Lower leg skin (tissue), 4 donors: Measurements from ENCODE around the gene OLA1. TPM values are rescaled to one million over a fixed set of nuclear protein-coding genes. Genes with fewer than 3 reads are reported as not detected.

Experiments
- DNase-seq, 2 donors: peaks; one replicate each; pipeline ENCODE4 v3.0.0-alpha.2; 2019; ENCODE audit warnings: low spot score in 2 of 2
- H3K4me3 ChIP-seq: fragments of 200-600 bp; sonication (generic); 2 replicates; pipeline ENCODE4 v1.5.1; 2017; ENCODE audit warnings: mild to moderate bottlenecking, low read depth; ENCODE audit not compliant: poor library complexity, severe bottlenecking
- CTCF ChIP-seq, 3 donors: fragments of 450-650 bp; IDR thresholded peaks; one replicate each; pipeline ENCODE4 v1.5.1; 2016; ENCODE audit warnings: antibody characterized with exemption in 3 of 3, mild to moderate bottlenecking in 3 of 3, moderate library complexity in 2 of 3
- POLR2A ChIP-seq, 2 donors: fragments of 450-650 bp; IDR thresholded peaks; one replicate each; pipeline ENCODE4 v1.6.1; 2016 to 2017; ENCODE audit warnings: antibody characterized with exemption in 2 of 2, mild to moderate bottlenecking in 1 of 2, moderate library complexity in 1 of 2
- WGBS, 2 donors: methylation state at CpG; one replicate each; pipeline ENCODE4 v1.1.5; 2018; 5-methylcytosine and 5-hydroxymethylcytosine counted together
- intact Hi-C: fragments of 100-400 bp; cut with DNase I; formaldehyde crosslinking; loops from one replicate; pipeline ENCODE4 v1.15.0; 2023; ENCODE audit warnings: low total_unique reads
- total RNA-seq, 4 donors: library from RNA; depleted of rRNA; stranded (reverse); fragments of >200 nt; gene quantifications; one replicate each; pipeline ENCODE4 v1.1.0, GENCODE V29; 2016

OLA1 gene
- total RNA-seq, 4 donors from 2014 or later = 49.6 to 73.5 (median 61.2) TPM

GRCh38 chr2:174039551-174040416 lies 208.5 kb downstream of the OLA1 start:
- intact Hi-C loops = no loop called here
- DNase-seq = peak; percentile 89 to 96
- TF ChIP-seq POLR2A (IDR thresholded peaks at IDR 0.05) (no peak), CTCF (IDR thresholded peaks at IDR 0.05) (peak in 1 of 3 donors; percentile 72)
- 19 to 21% methylated on average over 16 of the region's 16 CpGs for WGBS, 2 donors
- no peak overlapping the region for H3K4me3 ChIP-seq

- DNase-seq = peak in 1 of 2 donors; percentile 9
- intact Hi-C loops = no loop called here
- no peak overlapping the region for H3K4me3 ChIP-seq
- TF ChIP-seq POLR2A (IDR thresholded peaks at IDR 0.05) = no peak
- TF ChIP-seq CTCF (IDR thresholded peaks at IDR 0.05) = no peak
- 77 to 83% methylated on average over 2 of the region's 2 CpGs for WGBS, 2 donors
Observed at GRCh38 chr2:174038462-174038861, 209.9 kb downstream of the OLA1 start.

- TF ChIP-seq CTCF (IDR thresholded peaks at IDR 0.05) (no peak), POLR2A (IDR thresholded peaks at IDR 0.05) (no peak)
- H3K4me3 ChIP-seq = no peak overlapping the region
- DNase-seq = no peak
- intact Hi-C loops = no loop called here
Observed at GRCh38 chr2:174036825-174037224, 211.5 kb downstream of the OLA1 start.

- 52 to 59% methylated on average over 12 of the region's 12 CpGs for WGBS, 2 donors
- DNase-seq = peak in 1 of 2 donors; percentile 87
- no peak overlapping the region for H3K4me3 ChIP-seq
- intact Hi-C loops = no loop called here
- no peak for TF ChIP-seq CTCF (IDR thresholded peaks at IDR 0.05)
- no peak for TF ChIP-seq POLR2A (IDR thresholded peaks at IDR 0.05)
Observed at GRCh38 chr2:174035981-174036742, 212.2 kb downstream of the OLA1 start.

GRCh38 chr2:174035117-174035635 lies 213.2 kb downstream of the OLA1 start:
- intact Hi-C loops = no loop called here
- 82 to 90% methylated on average over 3 of the region's 3 CpGs for WGBS, 2 donors
- no peak overlapping the region for H3K4me3 ChIP-seq
- peak in 1 of 2 donors; percentile 9 for DNase-seq
- TF ChIP-seq CTCF (IDR thresholded peaks at IDR 0.05) = no peak
- TF ChIP-seq POLR2A (IDR thresholded peaks at IDR 0.05) = no peak
